Hepatocyte (in vitro differentiated cells): ENCODE data around the gene REEP5.

Experiments used
- CTCF ChIP-seq: fragments of 200-600 bp; sonication (generic); IDR thresholded peaks from 2 replicates; pipeline ENCODE4 v1.5.1; 2016; ENCODE audit warnings: antibody characterized with exemption, mild to moderate bottlenecking; ENCODE audit not compliant: poor library complexity
- EZH2 ChIP-seq: fragments of 200-600 bp; sonication (generic); IDR thresholded peaks from 2 replicates; pipeline ENCODE4 v1.6.1; 2016; ENCODE audit warnings: antibody characterized with exemption, mild to moderate bottlenecking, borderline replicate concordance
- EZH2phosphoT487 ChIP-seq: fragments of 200-600 bp; sonication (generic); IDR thresholded peaks from one replicate; pipeline ENCODE4 v1.6.1; 2018; ENCODE audit warnings: antibody characterized with exemption, mild to moderate bottlenecking, low read depth, moderate library complexity; ENCODE audit not compliant: unreplicated experiment, severe bottlenecking

- TF ChIP-seq CTCF: no peak
- no peak for TF ChIP-seq EZH2phosphoT487
- TF ChIP-seq EZH2: no peak
These were observed 11.5 kb downstream of the REEP5 start for GRCh38 chr5:112910529-112910928.
